GM10248 (cell line): ENCODE results near the gene NOXA1.

ENCODE experiments used
- CTCF ChIA-PET: fragments of 300-600 bp; sonication (Branson Sonifier 250); formaldehyde crosslinking; extraction: SDS; loops from one replicate; lab custom pipeline; 2021; ENCODE audit warnings: antibody characterized with exemption; lab: Yijun Ruan, JAX
- POLR2A ChIA-PET: fragments of 350-650 bp; sonication (Branson Sonifier 250); formaldehyde crosslinking; extraction: SDS; loops from one replicate; lab custom pipeline; 2020; ENCODE audit warnings: antibody characterized with exemption; lab: Yijun Ruan, JAX
- DNase-seq: peaks from one replicate; pipeline ENCODE4 v3.0.0; 2012; ENCODE audit errors: extremely low spot score
- TF ChIP-seq, protein P1 (sequence below): IDR thresholded peaks from 2 replicates; pipeline ENCODE4 v1.5.1; 2012; ENCODE audit warnings: mild to moderate bottlenecking, low read depth; ENCODE audit errors: extremely low read depth, missing control alignments, control extremely low read depth

NOXA1 gene

DNA sequence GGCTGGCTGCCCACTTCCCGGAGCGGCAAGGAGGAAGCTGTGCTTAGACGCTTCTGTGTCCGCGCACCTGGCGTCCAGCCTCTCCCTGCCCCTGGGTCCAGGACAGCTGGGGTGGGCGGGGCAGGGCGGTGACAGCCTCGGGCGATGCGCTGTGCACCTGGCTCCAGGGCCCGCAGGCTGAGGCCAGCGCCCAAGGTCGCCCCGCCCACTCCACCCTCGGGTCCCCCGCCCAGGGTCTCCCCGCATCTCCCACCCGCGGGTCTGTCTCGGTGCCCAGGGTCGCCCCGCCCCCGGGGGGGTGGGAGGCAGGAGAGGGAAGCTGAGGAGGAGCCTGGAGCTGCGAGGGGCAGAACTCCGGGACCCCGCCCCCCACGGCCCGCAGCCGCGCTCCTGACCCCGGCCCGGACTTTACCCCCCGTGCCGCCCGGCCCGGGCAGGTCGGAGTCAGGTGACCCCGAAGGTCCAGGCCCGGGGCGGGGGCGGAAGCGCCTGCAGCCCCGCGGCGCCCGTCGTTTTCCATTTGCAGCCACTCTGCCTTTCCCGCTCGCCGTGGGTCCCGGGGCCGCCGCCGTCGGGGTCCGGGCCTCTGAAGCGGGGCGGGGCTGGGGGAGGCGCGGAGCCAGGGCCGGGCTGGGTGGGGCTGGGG lies 18.2 kb downstream of the NOXA1 start, which contains the start of gene ENTPD8:
ENTPD8 (minus strand) TSS at position 69 of the 646 bp plus-strand sequence. CDS start 3,072 bp downstream, outside the sequence.
- peak; percentile 58 for DNase-seq
- ChIA-PET CTCF (interaction anchor here (1.2 kb wide), 1 partner anchor 18 kb away, joined by 5 read pairs; the partner anchor contains the start of genes EXD3 and NOXA1), POLR2A (interaction anchor here (0.6 kb wide), 1 partner anchor 14 kb away, joined by 3 read pairs; no protein-coding TSS in a partner anchor)
- TF ChIP-seq, protein P1, sequence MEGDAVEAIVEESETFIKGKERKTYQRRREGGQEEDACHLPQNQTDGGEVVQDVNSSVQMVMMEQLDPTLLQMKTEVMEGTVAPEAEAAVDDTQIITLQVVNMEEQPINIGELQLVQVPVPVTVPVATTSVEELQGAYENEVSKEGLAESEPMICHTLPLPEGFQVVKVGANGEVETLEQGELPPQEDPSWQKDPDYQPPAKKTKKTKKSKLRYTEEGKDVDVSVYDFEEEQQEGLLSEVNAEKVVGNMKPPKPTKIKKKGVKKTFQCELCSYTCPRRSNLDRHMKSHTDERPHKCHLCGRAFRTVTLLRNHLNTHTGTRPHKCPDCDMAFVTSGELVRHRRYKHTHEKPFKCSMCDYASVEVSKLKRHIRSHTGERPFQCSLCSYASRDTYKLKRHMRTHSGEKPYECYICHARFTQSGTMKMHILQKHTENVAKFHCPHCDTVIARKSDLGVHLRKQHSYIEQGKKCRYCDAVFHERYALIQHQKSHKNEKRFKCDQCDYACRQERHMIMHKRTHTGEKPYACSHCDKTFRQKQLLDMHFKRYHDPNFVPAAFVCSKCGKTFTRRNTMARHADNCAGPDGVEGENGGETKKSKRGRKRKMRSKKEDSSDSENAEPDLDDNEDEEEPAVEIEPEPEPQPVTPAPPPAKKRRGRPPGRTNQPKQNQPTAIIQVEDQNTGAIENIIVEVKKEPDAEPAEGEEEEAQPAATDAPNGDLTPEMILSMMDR = no peak

DNA sequence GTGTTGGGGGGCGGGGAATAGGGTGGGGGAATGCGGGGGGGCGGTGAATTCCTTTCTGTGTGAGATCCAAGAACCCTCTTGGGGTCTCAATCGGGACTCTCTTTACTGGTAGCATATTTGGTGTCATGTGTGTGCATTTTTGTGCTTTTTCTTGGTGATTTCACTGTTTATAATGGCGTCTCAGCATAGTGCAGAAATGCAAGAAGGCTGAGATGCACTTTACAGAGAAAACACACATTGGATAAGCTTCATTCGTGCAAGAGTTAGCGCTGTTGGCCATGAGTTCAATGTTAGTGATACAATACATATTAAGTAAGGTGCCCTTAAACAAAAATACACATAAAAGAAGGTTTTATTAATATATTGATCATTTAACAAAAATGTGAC lies 18.7 kb downstream of the NOXA1 start:
- POLR2A ChIA-PET = interaction anchor here (0.6 kb wide), 1 partner anchor 14 kb away, joined by 3 read pairs; no protein-coding TSS in a partner anchor
- TF ChIP-seq, protein P1 = no peak
- CTCF ChIA-PET = interaction anchor here (1.2 to 4.0 kb wide), 2 partner anchors 19 to 139 kb away, joined by 5 to 24 read pairs; partner anchors contain the start of genes EXD3, NOXA1 and NRARP
- no peak for DNase-seq

DNA sequence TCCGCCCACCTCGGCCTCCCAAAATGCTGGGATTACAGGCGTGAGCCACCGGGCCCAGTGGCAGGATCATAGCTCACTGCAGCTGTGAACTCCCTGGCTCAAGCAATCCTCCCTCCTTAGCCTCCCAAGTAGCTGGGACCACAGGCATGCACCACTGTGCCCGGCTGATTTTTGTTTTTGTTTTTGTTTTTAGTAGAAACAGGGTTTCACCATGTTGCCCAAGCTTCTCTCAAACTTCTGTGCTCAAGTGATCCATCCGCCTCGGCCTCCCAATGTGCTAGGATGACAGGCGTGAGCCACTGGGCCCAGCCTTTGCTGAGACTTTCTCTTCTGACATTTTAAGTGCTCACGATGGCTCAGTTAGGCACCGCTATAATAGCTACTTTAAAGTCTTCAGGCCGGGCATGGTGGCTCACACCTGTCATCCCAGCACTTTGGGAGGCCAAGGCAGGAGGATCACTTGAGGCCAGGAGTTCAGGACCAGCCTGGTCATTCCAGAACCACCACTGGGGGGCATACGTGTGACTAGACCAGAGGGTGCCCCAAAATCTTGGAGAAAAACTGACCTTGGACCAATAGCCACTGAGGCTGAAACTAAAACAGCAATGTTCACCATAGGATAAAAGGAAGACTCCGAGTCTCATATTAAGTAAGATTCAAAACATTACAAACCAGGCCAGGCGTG lies 21.1 kb downstream of the NOXA1 start:
- no peak for DNase-seq
- POLR2A ChIA-PET = interaction anchor here (1.4 to 1.5 kb wide), 2 partner anchors 142 kb away, joined by 4 read pairs; partner anchors contain the start of gene NRARP
- CTCF ChIA-PET = interaction anchor here (0.7 to 4.0 kb wide), 11 partner anchors 9 to 160 kb away, joined by 3 to 41 read pairs (median 5); partner anchors contain the start of genes EXD3, NOXA1 and NRARP
- TF ChIP-seq, protein P1 = peak; percentile 3

GRCh38 chr9:137445275-137445807 lies 22.1 kb downstream of the NOXA1 start:
- TF ChIP-seq, protein P1 = peak; percentile 84
- POLR2A ChIA-PET = interaction anchor here (1.5 kb wide), 1 partner anchor 143 kb away, joined by 4 read pairs; the partner anchor contains the start of gene NRARP
- CTCF ChIA-PET = interaction anchor here (0.6 to 4.0 kb wide), 16 partner anchors 8 to 171 kb away, joined by 3 to 41 read pairs (median 4); partner anchors contain the start of genes EXD3, NOXA1, NRARP and NSMF
- peak; percentile 87 for DNase-seq

- ChIA-PET POLR2A (no interaction called here), CTCF (interaction anchor here (0.6 to 4.0 kb wide), 14 partner anchors 9 to 171 kb away, joined by 3 to 41 read pairs (median 4); partner anchors contain the start of genes EXD3, NOXA1, NRARP and NSMF)
- TF ChIP-seq, protein P1 = no peak
- DNase-seq = no peak
These were observed 22.8 kb downstream of the NOXA1 start for GRCh38 chr9:137445930-137446431.
